Measurements from ENCODE around the gene EDA.

DNA sequence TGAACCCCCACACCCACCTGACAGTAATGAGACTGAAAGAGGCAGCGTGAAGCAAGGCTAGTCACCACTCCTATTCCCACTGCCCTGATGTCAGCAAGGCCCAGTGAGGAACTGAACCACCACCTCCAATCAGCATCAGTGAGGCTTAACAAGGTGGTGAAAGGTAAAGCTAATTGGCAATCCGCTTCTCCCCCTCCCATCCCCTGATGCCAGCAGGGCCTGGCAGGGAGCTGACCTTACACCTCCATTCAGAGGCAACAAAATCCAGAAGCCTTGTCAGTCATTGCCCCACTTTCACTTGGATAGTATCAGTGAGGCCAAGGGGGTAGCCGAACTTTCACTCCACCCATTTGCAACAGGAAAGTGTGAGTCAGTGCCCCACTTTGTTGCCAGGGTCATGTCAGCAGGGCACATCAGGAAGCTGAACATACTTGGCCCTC, 373.1 kb downstream of the EDA start:
- TF ChIP-seq, protein P1, sequence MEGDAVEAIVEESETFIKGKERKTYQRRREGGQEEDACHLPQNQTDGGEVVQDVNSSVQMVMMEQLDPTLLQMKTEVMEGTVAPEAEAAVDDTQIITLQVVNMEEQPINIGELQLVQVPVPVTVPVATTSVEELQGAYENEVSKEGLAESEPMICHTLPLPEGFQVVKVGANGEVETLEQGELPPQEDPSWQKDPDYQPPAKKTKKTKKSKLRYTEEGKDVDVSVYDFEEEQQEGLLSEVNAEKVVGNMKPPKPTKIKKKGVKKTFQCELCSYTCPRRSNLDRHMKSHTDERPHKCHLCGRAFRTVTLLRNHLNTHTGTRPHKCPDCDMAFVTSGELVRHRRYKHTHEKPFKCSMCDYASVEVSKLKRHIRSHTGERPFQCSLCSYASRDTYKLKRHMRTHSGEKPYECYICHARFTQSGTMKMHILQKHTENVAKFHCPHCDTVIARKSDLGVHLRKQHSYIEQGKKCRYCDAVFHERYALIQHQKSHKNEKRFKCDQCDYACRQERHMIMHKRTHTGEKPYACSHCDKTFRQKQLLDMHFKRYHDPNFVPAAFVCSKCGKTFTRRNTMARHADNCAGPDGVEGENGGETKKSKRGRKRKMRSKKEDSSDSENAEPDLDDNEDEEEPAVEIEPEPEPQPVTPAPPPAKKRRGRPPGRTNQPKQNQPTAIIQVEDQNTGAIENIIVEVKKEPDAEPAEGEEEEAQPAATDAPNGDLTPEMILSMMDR (IDR thresholded peaks at IDR 0.05; ENCODE audit: low read depth, low read length, poor library complexity, severe bottlenecking) = no peak
- TF ChIP-seq EZH2phosphoT487 (IDR thresholded peaks at IDR 0.05; ENCODE audit: borderline replicate concordance, low read length) = no peak

Data from DOHH2 (cell line).